ENCODE data around the gene MMP14.
"Not testable (repeated sequence)": the region's sequence is repeated elsewhere in the genome, so short reads cannot be mapped to it uniquely, and the experiment has no call there.

MMP14 gene

DNA sequence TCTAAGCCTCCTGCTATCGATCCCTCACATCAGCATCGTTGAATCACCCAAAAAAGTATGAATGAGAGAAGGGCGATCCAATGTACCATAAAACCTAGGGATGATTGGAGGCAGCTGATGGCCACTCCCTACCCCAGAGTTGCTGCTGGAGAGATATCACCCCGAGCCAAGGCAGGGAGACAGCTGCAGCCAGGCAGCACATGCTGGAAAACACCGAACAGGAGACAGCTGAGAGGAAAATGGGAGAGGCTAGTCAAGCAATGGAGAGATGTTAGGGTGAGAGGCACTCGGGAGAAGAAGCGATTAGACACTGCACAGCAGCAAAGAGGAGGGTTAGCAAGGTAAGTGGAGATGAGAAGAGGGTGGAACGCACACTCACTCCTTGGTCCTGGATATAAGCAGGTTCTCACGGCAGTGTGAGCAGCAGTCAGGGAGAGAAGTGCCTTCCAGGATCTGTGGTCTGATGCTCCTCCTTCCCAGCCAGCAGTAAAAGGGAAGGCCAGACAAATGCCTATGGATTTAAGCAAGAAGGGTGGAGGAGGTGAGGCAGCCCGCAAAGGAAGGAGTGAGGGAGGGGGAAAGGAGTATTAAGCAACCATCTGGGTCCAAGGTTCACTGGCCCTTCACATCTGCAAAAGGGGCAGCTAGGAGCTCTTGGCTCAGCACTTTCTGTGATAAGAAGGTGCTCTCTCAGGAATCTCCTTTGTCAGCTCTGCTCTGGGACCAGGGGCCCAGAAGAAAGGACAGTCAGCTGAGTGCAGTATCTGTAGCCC is 21.3 kb upstream of the MMP14 start, which contains the start of gene SLC7A7:
TSS of gene SLC7A7 (minus strand) at position 495 of the 773 bp plus-strand sequence. CDS start 2,037 bp downstream, outside the sequence.
- DNase-seq (no peak), ATAC-seq (no peak)

DNA sequence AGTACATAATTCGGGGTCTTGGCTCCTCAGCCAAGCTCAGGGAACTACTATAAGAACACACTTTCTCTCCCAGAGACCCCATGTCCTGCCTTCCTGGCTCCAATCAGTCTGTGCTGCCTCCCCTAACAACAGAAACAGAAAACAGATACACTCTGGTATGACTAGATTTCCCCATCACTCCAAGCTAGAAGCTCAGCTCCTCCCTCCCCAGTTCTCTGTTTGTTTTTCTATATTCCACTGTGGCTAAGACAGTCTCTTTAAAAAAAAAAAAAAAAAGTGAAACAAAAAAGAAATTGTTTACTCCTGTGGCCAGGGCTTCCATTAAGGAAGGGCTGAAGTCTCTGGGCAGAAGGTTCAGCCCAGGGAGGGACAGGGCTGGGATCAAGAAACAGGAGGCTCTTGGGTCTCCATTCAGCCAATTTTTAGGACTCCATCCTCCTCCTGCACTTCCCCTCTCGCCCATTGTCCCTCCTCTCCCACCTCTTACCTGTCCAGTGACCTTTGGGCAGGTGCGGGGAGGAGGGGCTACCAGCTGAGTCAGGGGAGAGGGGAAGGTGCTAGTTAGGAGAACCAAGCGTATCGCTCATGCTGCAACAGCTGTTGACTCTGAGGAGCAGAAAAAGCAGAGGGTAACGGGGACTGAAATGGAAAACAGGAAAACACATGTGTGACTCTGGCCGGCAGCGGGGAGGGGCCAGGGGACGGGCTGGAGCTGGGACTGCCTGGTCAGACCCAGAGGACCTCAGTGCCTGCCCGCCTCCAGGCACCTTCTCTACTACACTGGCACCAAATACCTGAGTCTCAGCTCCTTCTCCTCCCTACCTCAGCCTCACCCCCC is 17.0 kb upstream of the MMP14 start:
- ATAC-seq (peak; percentile 33), DNase-seq (no peak)

DNA sequence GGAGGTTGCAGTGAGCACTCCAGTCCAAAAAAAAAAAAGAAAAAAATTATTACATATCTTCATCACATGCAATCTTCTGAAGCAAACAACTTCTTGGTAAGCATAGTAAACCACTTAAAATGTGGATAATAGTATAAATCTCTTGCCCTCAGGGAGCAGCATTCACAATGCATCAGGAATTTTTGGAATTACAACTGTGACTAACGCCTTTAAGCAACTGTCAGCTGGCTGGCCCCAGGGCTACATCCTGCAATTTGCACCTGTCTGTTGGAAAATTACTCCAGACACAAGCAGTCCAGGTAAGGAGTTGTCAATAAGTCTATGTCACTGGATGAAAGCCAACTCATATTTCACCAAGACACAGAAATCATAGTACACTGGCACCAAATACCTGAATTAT is 15.7 kb upstream of the MMP14 start:
- no peak for ATAC-seq

DNA sequence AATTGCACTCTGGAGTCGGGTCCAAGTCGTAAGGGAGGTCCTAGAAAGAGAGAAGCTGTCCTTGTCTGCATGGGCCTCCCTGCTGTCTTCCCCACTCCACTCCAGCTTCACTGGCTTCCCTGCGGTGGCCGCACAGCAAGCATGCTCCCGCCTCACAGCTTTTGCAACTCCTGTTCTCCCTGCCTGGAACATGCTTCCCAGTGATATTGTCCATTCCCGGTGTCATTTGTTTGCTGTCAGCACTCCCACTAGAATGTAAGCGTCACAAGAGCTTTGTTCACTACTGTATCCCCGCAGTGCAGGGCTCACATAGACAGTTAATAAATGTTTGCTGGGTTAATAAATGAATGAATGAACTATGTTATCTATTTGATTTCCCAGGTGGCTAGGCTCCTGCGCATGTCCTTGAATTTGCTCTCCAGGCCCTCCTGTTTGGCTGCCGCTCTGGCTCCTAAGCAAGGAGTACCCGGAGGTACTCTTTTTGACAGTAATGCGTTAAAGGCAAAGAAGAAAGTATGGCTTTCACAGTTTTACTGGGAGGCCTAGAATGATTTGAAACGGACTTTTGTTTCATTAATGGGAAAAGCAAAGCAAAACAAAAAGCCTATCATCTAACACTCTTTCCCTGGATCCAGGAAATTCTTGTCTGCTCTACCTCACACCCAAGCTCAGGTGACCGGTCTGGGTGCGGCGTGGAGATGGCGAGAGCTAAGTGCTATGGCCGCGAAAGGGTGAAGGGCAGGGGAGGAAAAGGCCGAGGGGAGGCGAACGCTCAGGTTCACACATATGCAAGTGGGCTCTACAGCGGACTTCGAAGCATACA is 15.0 kb upstream of the MMP14 start:
- no peak for ATAC-seq
- DNase-seq = no peak

More for the DNA sequence above, 15.7 kb upstream of the MMP14 start:
- DNase-seq = no peak

DNA sequence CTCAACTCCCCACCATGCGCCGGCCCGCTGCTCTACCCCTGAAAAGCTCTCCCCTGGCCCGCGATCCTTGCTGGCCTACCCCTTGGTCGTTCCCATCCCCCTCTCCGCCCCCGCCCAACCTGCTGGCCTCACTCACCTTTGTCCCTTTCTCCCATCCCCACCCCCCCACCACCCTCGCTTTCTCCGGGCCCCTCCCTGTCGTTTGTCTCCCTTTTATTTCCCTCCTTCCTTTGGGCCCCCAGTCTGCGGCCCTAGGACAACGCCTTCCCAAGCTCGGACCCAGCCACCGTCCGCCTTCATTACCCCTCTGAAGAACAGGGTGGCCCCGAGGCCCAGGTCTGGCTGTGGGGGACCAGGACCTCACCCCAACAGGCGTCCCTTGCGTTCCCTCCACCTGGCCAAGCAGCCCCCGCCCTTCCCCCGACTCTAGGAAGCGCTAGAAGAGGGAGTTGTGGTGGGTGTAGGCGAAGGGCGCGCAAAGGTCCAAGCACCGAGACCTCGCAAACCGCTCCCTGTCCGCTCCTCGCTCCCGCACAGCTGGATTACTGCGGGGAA is 14.3 kb upstream of the MMP14 start:
- ATAC-seq (no peak), DNase-seq (no peak)

DNA sequence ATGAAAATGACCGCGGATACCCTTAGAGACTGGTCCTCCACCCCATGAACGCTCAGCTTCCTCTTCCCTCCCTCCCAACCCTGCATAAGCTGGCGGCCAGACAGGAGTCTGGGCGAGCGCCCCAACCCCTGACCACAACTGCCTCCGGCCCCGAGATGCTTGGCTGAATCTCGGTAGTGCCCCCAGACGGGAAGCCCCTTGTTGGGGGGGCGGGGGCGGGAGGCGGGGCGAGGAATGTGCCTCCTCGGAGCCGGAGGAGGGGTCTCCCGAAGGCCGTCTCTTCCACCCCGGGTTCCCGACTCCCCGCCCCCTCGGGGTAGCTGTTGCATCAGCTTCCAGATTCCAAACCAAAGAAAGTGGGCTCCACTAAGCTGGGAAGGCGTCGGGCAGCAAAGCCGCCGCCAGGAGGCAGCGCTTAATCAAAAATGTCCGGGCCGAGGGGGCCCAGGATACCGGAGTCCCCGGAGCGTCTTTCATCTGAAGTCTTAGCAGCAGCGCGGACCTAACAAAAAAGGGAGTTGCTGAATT is 13.8 kb upstream of the MMP14 start:
- DNase-seq (peak; percentile 76), ATAC-seq (peak; percentile 80)

DNA sequence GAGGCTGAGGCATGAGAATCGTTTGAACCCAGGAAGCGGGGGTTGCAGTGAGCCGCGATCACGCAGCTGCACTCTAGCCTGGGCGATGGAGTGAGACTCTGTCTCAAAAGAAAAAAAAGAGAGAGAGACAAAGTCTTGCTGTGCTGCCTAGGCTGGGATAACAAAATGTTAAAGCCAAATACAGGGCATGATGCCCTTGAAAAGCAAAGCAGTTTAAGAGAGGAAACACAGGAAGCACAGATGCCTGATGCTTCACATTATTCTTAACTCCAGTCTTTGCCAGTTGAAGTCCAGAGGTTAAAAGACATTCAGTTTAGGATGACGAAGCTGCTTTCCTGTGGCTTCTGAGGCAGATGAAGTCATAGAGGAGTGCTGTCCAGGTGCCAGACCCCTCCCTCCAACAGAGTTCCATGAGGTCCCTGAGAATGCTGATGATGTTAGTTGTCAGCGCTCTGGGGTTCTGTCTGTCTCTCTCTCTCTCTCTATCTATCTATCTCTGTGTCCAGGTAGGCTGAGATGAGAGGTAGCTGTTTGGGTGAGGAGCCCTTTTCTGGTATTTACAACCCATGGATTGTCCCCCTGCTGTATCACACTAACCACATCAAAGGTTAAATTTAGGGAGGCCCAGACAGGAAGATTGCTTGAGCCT is 11.6 kb upstream of the MMP14 start:
- ATAC-seq (peak; percentile 14), DNase-seq (no peak)

DNA sequence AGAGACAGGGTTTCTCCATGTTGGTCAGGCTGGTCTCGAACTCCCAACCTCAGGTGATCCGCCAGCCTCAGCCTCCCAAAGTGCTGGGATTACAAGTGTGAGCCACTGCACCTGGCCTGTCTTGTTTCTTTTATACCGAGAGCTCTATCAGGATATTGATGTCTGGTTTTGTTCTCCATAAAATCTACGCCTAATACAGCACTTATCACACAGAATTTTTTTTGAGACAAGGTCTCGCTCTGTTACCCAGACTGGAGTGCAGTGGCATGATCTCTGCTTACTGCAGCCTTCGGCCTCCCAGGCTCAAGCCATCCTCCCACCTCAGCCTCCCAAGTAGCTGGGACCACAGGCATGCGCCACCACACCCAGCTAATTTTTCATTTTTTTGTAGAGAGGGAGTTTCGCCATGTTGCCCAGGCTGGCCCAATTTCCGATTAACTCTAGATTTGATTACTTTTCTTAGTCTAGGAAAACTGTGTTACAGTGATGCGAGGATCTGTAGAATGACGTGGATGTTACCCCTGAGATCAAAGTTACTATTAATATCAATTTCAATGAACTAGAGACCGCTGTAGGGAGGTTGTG is 7.2 kb upstream of the MMP14 start:
- ATAC-seq, DNase-seq: not testable (repeated sequence)

DNA sequence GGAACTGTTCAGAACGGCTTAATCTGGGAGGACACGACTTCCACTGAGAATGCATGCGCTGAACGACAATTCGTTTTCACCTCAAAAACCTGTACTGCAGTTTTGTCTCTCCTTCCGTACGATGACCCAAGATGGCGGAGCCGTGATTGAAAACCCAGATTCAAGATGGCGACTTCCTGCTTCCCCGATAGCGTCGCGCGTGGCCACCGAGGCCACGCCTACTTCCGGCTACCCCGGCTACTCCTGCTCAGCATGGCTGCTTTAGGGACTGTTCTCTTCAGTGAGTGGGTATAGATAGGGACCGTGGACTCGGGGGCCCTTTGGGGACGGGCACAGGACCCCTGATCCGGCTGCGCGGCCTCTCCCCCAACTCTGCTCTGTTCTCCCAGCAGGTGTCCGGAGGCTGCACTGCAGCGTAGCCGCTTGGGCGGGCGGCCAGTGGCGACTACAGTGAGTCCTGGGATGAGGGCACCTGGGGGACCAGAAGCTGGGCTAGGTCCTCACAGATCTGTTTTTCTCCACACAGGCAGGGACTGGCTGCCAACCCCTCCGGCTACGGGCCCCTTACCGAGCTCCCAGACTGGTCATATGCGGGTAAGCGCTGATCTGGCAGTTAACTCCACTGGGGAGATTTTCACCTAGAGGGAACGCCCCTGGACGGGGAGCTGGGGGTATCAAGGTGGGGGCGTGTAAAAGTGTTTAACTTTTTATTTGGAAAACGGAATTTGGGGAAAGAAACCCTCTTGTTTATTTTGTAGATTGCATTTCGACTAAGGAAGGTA is 6.5 kb upstream of the MMP14 start, which contains the start of gene MRPL52:
TSS of gene MRPL52 (plus strand) at position 227 of the 782 bp plus-strand sequence. CDS start at position 253, 26 bp downstream.
- peak; percentile 95 for ATAC-seq
- peak; percentile 89 for DNase-seq

DNA sequence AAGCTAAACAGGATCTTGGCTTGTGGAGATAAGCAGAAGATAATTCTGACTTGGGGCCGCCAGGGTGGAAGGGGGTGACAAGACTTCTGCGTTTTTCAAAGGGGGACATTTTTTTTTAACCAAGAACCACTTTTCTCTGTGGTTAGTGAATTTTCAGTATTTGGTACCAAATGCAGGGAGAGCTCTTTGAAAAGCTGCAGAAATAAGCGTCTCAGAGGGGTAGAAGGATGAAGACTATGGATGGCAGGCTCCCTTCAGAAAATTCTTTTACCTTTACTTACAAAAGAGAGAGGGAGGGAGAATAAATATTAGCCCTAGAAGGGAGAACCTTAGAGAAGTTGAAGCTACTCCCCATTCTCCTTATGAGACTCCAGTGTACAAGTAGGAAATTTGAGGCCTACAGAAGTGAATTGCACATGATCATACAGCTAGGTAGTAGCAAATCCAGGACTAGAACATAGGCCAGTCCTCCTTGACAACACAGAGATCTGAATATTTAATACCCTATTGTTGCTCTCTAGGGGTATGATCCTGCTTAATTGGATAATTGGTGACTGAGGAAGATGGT is 5.9 kb upstream of the MMP14 start:
- DNase-seq (no peak), ATAC-seq (no peak)

DNA sequence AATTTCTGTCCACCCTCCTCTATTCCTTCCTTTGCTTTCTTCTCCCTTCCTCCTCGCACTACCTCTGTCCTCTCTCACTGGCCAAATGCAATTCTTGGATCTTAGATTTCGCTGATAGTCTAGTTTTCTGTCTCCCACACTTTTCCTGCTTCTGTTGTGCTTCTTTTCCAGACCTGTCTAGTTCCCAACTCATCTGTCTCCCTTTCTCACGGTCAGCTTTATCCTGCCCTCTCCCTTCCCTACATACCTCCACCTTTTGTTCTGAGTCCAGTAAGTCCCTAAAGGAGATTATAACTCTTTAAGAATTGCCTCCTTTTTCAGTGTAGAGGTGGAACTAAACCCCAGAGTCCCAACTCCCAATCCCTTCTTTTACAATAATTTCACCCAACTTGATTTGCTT is 880 bp upstream of the MMP14 start:
- DNase-seq (no peak), ATAC-seq (no peak)

DNA sequence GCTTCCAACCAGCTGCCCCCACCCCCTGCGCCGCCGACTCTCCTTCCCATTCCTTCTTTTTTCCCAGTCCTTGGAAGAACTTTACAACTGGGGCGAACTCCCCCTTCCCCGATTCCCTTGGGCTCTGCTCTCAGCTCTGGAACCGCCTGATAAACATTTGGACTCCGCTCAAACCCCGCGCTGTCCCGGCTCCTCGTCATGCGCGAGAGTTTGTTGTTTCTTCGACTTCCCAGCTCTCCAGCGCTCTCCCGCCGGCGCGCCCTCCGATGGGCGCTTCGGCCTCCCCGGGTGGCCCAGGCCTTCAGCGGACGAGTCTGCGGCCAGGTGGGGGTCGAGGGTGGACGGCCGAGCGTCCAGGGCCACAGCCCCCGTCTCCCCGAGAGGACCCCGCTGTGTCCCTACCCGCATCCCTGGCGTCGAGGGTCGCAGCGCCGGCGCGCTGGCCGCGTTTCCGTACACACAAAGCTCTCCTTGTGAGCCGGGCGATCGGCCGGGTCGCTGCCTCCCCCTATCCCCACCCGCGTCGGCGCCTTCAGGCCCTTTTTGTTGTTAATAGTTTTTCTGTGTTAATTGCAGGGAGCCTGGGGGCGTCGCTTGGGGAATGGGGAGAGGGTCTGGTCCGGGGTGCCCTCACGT is 847 bp downstream of the MMP14 start:
- ATAC-seq (no peak), DNase-seq (peak; percentile 34)

DNA sequence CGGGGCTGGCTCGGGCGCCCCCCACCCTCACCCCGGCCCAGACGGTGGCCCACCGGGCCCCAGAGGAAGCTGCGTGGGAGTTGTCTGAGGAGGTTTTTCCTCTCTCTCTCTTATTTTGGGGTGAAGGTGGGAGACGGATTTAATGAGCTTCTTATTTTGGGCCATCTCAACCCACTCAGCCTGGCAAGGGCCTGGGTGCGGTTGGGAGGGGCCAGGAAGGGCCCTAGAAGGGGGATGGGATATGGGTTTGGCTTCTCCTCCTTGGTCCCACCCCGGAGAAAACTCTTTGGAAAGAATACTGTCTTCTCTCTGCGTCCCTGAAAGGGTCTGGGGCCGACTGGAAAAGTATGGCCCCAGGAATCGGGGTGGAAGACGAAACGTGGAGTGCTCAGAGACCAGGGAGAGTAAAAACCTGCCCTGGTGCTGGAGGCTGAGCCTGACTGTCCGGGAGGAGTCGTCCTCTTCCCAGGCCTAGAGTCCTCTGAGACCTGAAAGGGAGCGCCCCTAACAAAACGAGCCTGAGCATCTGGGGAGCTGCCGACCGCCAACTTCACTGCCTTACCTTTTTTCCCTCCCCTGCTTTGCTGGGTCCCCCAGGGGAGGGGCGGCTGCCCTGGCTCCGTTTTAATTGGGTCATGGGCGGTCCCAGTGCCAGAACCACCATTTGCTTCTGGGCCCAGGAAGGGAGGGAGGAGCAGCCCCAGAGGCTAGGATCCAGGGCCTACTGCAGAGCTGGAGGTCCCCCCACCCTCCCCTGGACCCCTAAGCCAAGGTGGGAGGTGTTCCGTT is 1.6 kb downstream of the MMP14 start:
- ATAC-seq (no peak), DNase-seq (no peak)

DNA sequence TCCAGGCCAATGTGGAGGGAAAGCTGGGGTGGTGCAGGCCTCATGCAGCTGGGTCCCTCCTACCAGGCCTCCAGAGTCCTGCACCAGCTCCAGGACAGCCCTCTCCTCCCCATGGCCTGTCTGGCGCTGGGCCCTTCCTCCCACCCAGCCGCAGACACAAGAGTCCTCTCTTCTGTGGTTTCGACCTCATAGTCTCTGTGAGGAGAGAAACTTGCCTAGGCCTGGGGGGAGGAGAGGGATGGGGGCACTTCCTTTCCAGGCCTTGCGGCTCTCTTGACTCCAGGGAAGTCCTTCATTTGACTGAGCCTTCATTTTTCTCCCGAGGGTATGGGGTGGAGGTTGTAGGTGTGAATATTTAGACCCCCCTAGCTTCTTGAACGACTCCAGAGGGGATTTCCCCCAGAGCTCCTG is 2.3 kb downstream of the MMP14 start:
- DNase-seq (no peak), ATAC-seq (no peak)

DNA sequence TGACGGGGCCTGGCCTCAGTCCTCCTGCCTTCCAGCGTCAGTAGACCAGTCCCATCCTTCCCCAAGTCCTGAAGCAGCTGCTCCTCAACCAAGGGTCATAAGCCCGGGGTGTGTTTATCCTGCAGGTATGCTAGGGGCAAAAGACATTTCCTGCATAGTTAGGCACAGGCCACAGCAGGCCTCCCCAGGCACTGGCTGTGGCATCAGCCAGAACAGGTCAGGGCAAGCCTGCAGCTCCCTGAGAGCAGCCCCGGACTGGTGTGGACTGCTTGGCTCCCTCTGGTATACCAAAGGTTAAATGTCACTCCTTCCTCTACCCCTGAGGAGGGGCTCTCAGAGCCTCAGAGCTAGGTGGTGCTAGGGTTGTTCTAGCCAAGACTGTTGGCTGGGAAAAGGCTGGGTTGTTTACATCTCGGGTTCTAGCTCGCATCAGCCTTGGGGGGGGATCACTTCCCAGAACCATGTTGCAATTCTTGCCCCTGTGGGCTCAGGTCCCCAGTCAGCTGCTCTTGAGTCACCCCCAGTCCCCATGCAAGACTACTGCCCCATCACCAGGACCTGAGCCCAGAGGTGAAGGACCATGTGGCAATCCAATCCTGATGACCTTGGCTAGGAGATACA is 2.9 kb downstream of the MMP14 start:
- DNase-seq (no peak), ATAC-seq (no peak)

DNA sequence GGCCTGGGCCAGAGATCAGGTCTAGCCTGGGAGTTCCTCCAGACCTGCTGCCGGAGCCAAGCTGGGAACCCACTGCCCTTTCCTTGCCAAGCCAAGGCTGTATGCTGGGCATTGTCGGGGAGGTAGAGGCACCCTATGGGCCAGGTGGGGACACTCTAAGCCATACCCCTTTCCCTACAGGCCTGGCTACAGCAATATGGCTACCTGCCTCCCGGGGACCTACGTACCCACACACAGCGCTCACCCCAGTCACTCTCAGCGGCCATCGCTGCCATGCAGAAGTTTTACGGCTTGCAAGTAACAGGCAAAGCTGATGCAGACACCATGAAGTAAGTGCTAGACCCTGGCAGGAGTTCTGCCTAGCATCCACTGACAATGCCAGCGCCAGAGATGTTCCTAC is 4.9 kb downstream of the MMP14 start:
- no peak for DNase-seq
- no peak for ATAC-seq

DNA sequence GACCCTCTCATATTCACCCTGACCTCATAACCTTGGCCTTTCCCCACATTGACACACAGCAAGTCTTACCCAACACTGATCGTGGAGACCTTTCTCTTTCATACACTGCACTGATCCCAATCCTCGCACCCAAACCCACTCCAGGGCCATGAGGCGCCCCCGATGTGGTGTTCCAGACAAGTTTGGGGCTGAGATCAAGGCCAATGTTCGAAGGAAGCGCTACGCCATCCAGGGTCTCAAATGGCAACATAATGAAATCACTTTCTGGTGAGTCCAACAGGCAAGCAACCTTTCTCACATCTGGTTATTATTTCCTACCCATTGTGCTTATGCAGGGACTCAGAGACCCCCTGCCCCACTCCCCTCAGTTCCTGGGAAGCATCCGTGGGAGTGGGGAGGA is 5.4 kb downstream of the MMP14 start:
- no peak for ATAC-seq
- DNase-seq = no peak

Measured in stimulated activated naive CD8-positive, alpha-beta T cell treated with anti-CD3 and anti-CD28 coated beads, Interleukin-15, Interleukin-2, amounts not matched to agents 100 U/mL and 50 U/mL, for 24 hours (primary cell).